SHP77 (cell line): ENCODE data around the gene PHC1.
A peak's percentile ranks its signal among the peaks of the same experiment; 100 is the strongest.
"Not testable (repeated sequence)": the region's sequence is repeated elsewhere in the genome, so short reads cannot be mapped to it uniquely, and the experiment has no call there.

Experiments used
- DNase-seq, 2 experiments: peaks; one replicate each; lab custom pipeline; 2025; lab: John Stamatoyannopoulos, UW

The PHC1 gene

GRCh38 chr12:8914033-8914715 lies at the start of gene PHC1:
Gene PHC1 (plus strand): TSS chr12:8914509. CDS start chr12:8917678, 3,169 bp downstream.
- DNase-seq, result peak in 1 of 2 experiments; percentile 69

- DNase-seq, result no peak
Measured at GRCh38 chr12:8866429-8866828, 47.9 kb upstream of the PHC1 start.

GRCh38 chr12:8867009-8867408 lies 47.3 kb upstream of the PHC1 start:
- no peak for DNase-seq

- DNase-seq, result no peak
Measured at GRCh38 chr12:8867786-8868185, 46.5 kb upstream of the PHC1 start.

GRCh38 chr12:8870586-8870985 lies 43.7 kb upstream of the PHC1 start:
- no peak for DNase-seq

- no peak for DNase-seq
Measured at GRCh38 chr12:8871068-8871467, 43.2 kb upstream of the PHC1 start.

GRCh38 chr12:8876887-8877286 lies 37.4 kb upstream of the PHC1 start:
- no peak for DNase-seq

- DNase-seq, result no peak
Measured at GRCh38 chr12:8886502-8887284, 27.6 kb upstream of the PHC1 start.

GRCh38 chr12:8887285-8887715 lies 27.0 kb upstream of the PHC1 start:
- no peak for DNase-seq

- DNase-seq, result peak in 1 of 2 experiments; percentile 1
Measured at GRCh38 chr12:8890313-8891085, 23.8 kb upstream of the PHC1 start.

- DNase-seq, result no peak
Measured at GRCh38 chr12:8891976-8892375, 22.3 kb upstream of the PHC1 start.

- no peak for DNase-seq
Measured at GRCh38 chr12:8894378-8894777, 19.9 kb upstream of the PHC1 start.

- no peak for DNase-seq
Measured at GRCh38 chr12:8894986-8895385, 19.3 kb upstream of the PHC1 start.

- no peak for DNase-seq
Measured at GRCh38 chr12:8897081-8897480, 17.2 kb upstream of the PHC1 start.

- DNase-seq, result no peak
Measured at GRCh38 chr12:8899830-8900229, 14.5 kb upstream of the PHC1 start.

GRCh38 chr12:8902703-8903102 lies 11.6 kb upstream of the PHC1 start:
- DNase-seq, result not testable (repeated sequence)

- DNase-seq, result no peak
Measured at GRCh38 chr12:8903646-8904045, 10.7 kb upstream of the PHC1 start.

- DNase-seq, result no peak
Measured at GRCh38 chr12:8904665-8905064, 9.6 kb upstream of the PHC1 start.

- no peak for DNase-seq
Measured at GRCh38 chr12:8905546-8905945, 8.8 kb upstream of the PHC1 start.

- DNase-seq, result no peak
Measured at GRCh38 chr12:8906266-8907180, 7.8 kb upstream of the PHC1 start.

GRCh38 chr12:8907513-8907912 lies 6.8 kb upstream of the PHC1 start:
- no peak for DNase-seq

- no peak for DNase-seq
Measured at GRCh38 chr12:8909752-8910151, 4.6 kb upstream of the PHC1 start.
